Fibroblast of lung (primary cell): ENCODE results near the gene PPP2R2D. TPM values are rescaled to one million over a fixed set of nuclear protein-coding genes. Genes with fewer than 3 reads are reported as not detected.

Experiments
- DNase-seq, 2 donors: peaks; one replicate each; pipeline versions ENCODE4 v3.0.0 to v3.0.0-alpha.2; 2010; ENCODE audit warnings: low read depth in 2 of 2
- H2AFZ ChIP-seq: 2 replicates; pipeline ENCODE4 v1.5.1; 2012; ENCODE audit warnings: low read length, control low read depth, inconsistent platforms
- H3K27ac ChIP-seq: 2 replicates; pipeline ENCODE4 v1.5.1; 2011; ENCODE audit warnings: low read length, control low read depth; ENCODE audit not compliant: insufficient read depth
- H3K27me3 ChIP-seq: 2 replicates; pipeline ENCODE4 v1.5.1; 2011; ENCODE audit warnings: mild to moderate bottlenecking, low read length; ENCODE audit not compliant: control insufficient read depth, insufficient read depth
- H3K36me3 ChIP-seq: 2 replicates; pipeline ENCODE4 v1.5.1; 2011; ENCODE audit warnings: low read length; ENCODE audit not compliant: control insufficient read depth, insufficient read depth
- H3K4me1 ChIP-seq: 2 replicates; pipeline ENCODE4 v1.5.1; 2011; ENCODE audit warnings: low read length; ENCODE audit not compliant: control insufficient read depth, insufficient read depth; ENCODE audit errors: extremely low read depth
- H3K4me2 ChIP-seq: 2 replicates; pipeline ENCODE4 v1.5.1; 2011; ENCODE audit warnings: low read length, control low read depth; ENCODE audit not compliant: insufficient read depth; ENCODE audit errors: extremely low read depth
- H3K4me3 ChIP-seq, 4 experiments: fragments of 200-600 bp in 1 of 4; sonication (generic) in 1 of 4; replicated peaks in 1 of 4; 2 replicates each; pipeline ENCODE4 v1.5.1; 2011 to 2016; ENCODE audit warnings: low read length in 4 of 4, low read depth in 3 of 4, mild to moderate bottlenecking in 3 of 4, control low read depth in 2 of 4, inconsistent platforms in 1 of 4, mixed read lengths in 1 of 4; ENCODE audit not compliant: insufficient read depth in 1 of 4; ENCODE audit errors: control extremely low read depth in 1 of 4
- H3K79me2 ChIP-seq: 2 replicates; pipeline ENCODE4 v1.5.1; 2012; ENCODE audit warnings: mild to moderate bottlenecking, low read length, inconsistent platforms; ENCODE audit not compliant: control insufficient read depth, insufficient read depth
- H3K9ac ChIP-seq: 2 replicates; pipeline ENCODE4 v1.5.1; 2011; ENCODE audit warnings: mild to moderate bottlenecking, low read length, control low read depth; ENCODE audit not compliant: insufficient read depth
- H3K9me3 ChIP-seq: 2 replicates; pipeline ENCODE4 v1.5.1; 2012; ENCODE audit warnings: low read depth, low read length; ENCODE audit not compliant: control insufficient read depth, insufficient read depth
- H4K20me1 ChIP-seq: 2 replicates; pipeline ENCODE4 v1.5.1; 2011; ENCODE audit warnings: low read length; ENCODE audit not compliant: control insufficient read depth, insufficient read depth; ENCODE audit errors: extremely low read depth
- EZH2 ChIP-seq: IDR thresholded peaks from 2 replicates; pipeline ENCODE4 v1.5.1; 2012; ENCODE audit warnings: low read length, control low read depth, mild to moderate bottlenecking; ENCODE audit errors: missing control alignments
- polyA plus RNA-seq, 2 donors: library from polyadenylated mRNA; depleted of rRNA in 1 of 2; stranded (reverse) in 1 of 2; unstranded in 1 of 2; fragments of >200 nt; gene quantifications; 2 replicates each; pipeline ENCODE4 v1.2.1, GENCODE V29; 2011 to 2012; ENCODE audit warnings: missing spikeins in 1 of 2
- total RNA-seq: library from RNA; depleted of rRNA; stranded (reverse); fragments of >200 nt; gene quantifications from 2 replicates; pipeline ENCODE4 v1.2.1, GENCODE V29; 2014
- TF ChIP-seq, protein P1 (sequence below), 2 donors: IDR thresholded peaks in 1 of 2; conservative IDR thresholded peaks in 1 of 2; 1 replicate in 1 of 2; 2 replicates in 1 of 2; pipeline ENCODE4 v1.5.1; 2011 to 2012; ENCODE audit warnings: low read length in 2 of 2, control low read depth in 1 of 2, inconsistent platforms in 1 of 2, low read depth in 1 of 2, mild to moderate bottlenecking in 1 of 2

PPP2R2D gene
- total and polyA plus RNA-seq, 2 donors (not counting 1 experiment from before 2014, with no cell fraction given), result 23.3 to 25.4 TPM

DNA sequence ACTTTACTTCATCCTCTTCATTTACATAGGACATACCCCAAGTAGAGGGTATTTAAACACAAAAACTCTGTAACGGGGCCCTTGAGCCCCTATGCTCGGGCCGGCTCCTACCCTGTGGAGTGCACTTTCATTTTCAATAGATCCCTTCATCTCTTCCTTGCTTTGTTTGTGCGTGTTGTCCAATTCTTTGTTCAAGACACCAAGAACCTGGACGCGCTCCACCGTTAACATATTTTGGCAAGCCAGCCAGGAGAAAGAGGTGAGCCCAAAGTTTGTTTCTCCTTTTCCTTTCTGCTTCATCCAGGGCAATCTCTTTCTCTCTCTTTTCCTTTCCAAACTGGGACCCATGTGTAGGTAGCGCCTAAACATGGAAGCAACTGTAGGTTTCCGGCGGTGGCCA, 106.9 kb downstream of the PPP2R2D start:
- no peak overlapping the region for H2AFZ ChIP-seq
- no peak overlapping the region for H3K4me3 ChIP-seq
- no peak overlapping the region for H3K9ac ChIP-seq
- H3K27me3 ChIP-seq, result no peaks in the 10 kb centered on the region
- no peaks in the 10 kb centered on the region for H3K36me3 ChIP-seq
- no peak overlapping the region for H3K4me2 ChIP-seq
- no peaks in the 10 kb centered on the region for H3K4me1 ChIP-seq
- no peak for TF ChIP-seq EZH2
- TF ChIP-seq, protein P1, sequence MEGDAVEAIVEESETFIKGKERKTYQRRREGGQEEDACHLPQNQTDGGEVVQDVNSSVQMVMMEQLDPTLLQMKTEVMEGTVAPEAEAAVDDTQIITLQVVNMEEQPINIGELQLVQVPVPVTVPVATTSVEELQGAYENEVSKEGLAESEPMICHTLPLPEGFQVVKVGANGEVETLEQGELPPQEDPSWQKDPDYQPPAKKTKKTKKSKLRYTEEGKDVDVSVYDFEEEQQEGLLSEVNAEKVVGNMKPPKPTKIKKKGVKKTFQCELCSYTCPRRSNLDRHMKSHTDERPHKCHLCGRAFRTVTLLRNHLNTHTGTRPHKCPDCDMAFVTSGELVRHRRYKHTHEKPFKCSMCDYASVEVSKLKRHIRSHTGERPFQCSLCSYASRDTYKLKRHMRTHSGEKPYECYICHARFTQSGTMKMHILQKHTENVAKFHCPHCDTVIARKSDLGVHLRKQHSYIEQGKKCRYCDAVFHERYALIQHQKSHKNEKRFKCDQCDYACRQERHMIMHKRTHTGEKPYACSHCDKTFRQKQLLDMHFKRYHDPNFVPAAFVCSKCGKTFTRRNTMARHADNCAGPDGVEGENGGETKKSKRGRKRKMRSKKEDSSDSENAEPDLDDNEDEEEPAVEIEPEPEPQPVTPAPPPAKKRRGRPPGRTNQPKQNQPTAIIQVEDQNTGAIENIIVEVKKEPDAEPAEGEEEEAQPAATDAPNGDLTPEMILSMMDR (conservative IDR thresholded peaks at IDR 0.05 in 1 of 2, IDR thresholded peaks at IDR 0.05 in 1 of 2; ENCODE audit: low read depth in 1 of 2, low read length in 2 of 2), result no peak
- H3K27ac ChIP-seq, result no peak overlapping the region
- no peaks in the 10 kb centered on the region for H3K79me2 ChIP-seq
- DNase-seq, result no peak
- H3K9me3 ChIP-seq, result no peaks in the 10 kb centered on the region
- H4K20me1 ChIP-seq, result no peaks in the 10 kb centered on the region

Other genes starting within 250 kb of the PPP2R2D start
- gene BNIP3, start 80.9 kb downstream of the PPP2R2D start, total RNA-seq, result 62.4 and 66.5 TPM in 2 replicates
- gene BNIP3, start 80.9 kb downstream of the PPP2R2D start, polyA plus RNA-seq, result 64.4 and 104 TPM in 2 replicates
- gene JAKMIP3, start 164.9 kb downstream of the PPP2R2D start, total RNA-seq, result under 0.01 and 0.17 TPM in 2 replicates
- gene JAKMIP3, start 164.9 kb downstream of the PPP2R2D start, polyA plus RNA-seq, result 0.05 and 0.17 TPM in 2 replicates